ENCODE measurements around the gene ZNF526.
A peak's percentile ranks its signal among the peaks of the same experiment; 100 is the strongest.
"Not testable (repeated sequence)": the region's sequence is repeated elsewhere in the genome, so short reads cannot be mapped to it uniquely, and the experiment has no call there.

Gene ZNF526

GRCh38 chr19:42248270-42249148, 28.4 kb downstream of the ZNF526 start:
- peak; percentile 23 for DNase-seq

GRCh38 chr19:42249149-42249750, 29.1 kb downstream of the ZNF526 start:
- DNase-seq = no peak

GRCh38 chr19:42249769-42250168, 29.7 kb downstream of the ZNF526 start:
- no peak for DNase-seq

GRCh38 chr19:42250183-42250665, 30.1 kb downstream of the ZNF526 start:
- no peak for DNase-seq

GRCh38 chr19:42250666-42251531, 30.8 kb downstream of the ZNF526 start:
- DNase-seq = no peak

- no peak for DNase-seq
Observed at GRCh38 chr19:42251572-42252358, 31.7 kb downstream of the ZNF526 start.

GRCh38 chr19:42252365-42253244, 32.5 kb downstream of the ZNF526 start:
- DNase-seq = no peak

GRCh38 chr19:42253245-42254088, 33.4 kb downstream of the ZNF526 start:
- peak; percentile 53 for DNase-seq

- DNase-seq = peak; percentile 74
Observed at GRCh38 chr19:42254089-42254849, 34.2 kb downstream of the ZNF526 start.

- peak; percentile 94 for DNase-seq
Observed at GRCh38 chr19:42254850-42255765, 35.0 kb downstream of the ZNF526 start, which contains the start of gene ERF. Gene ERF, minus strand, starts transcription at chr19:42255128. Its CDS starts 129 bp downstream, at chr19:42254999.

GRCh38 chr19:42255766-42256745, 35.9 kb downstream of the ZNF526 start:
- DNase-seq = no peak

GRCh38 chr19:42257842-42258241, 37.7 kb downstream of the ZNF526 start:
- DNase-seq = not testable (repeated sequence)

GRCh38 chr19:42261763-42262162, 41.7 kb downstream of the ZNF526 start:
- DNase-seq = no peak

GRCh38 chr19:42266105-42266504, 46.0 kb downstream of the ZNF526 start:
- DNase-seq = not testable (repeated sequence)

- DNase-seq = not testable (repeated sequence)
Observed at GRCh38 chr19:42266928-42267603, 47.0 kb downstream of the ZNF526 start.

GRCh38 chr19:42267644-42268141, 47.6 kb downstream of the ZNF526 start:
- no peak for DNase-seq

Data from CD4-positive, alpha-beta T cell treated with Interleukin-15 for 1 hour (primary cell).